Fibroblast of the aortic adventitia (primary cell): ENCODE measurements around the gene SGK2. TPM values are rescaled to one million over a fixed set of nuclear protein-coding genes. Genes with fewer than 3 reads are reported as not detected.
A peak's percentile ranks its signal among the peaks of the same experiment; 100 is the strongest.

Experiments used
- DNase-seq: peaks from one replicate; pipeline ENCODE4 v3.0.0-alpha.2; 2010; ENCODE audit warnings: low read depth
- H3K4me3 ChIP-seq: 2 replicates; pipeline ENCODE4 v1.5.1; 2011; ENCODE audit warnings: low read depth, mild to moderate bottlenecking, control low read depth, low read length, moderate library complexity
- CTCF ChIP-seq: IDR thresholded peaks from 2 replicates; pipeline ENCODE4 v1.5.1; 2011; ENCODE audit warnings: mild to moderate bottlenecking, low read length, control low read depth, inconsistent platforms; ENCODE audit not compliant: insufficient read depth
- total RNA-seq: library from RNA; depleted of rRNA; stranded (reverse); fragments of >200 nt; gene quantifications from 2 replicates; pipeline ENCODE4 v1.2.3, GENCODE V29; 2012; ENCODE audit warnings: low replicate concordance

The SGK2 gene
- total RNA-seq, 1 donor: 0.09 TPM

GRCh38 chr20:43545837-43546578 lies 12.8 kb upstream of the SGK2 start:
- TF ChIP-seq CTCF: no peak
- H3K4me3 ChIP-seq: no peak overlapping the region
- DNase-seq: no peak

- TF ChIP-seq CTCF: no peak
- no peak for DNase-seq
- no peak overlapping the region for H3K4me3 ChIP-seq
Measured at GRCh38 chr20:43548273-43548880, 10.4 kb upstream of the SGK2 start.

- no peak for TF ChIP-seq CTCF
- H3K4me3 ChIP-seq: no peak overlapping the region
- no peak for DNase-seq
Measured at GRCh38 chr20:43549416-43550065, 9.3 kb upstream of the SGK2 start.

GRCh38 chr20:43550456-43550855 lies 8.4 kb upstream of the SGK2 start:
- H3K4me3 ChIP-seq: no peak overlapping the region
- no peak for TF ChIP-seq CTCF
- no peak for DNase-seq

- DNase-seq: peak; percentile 30
Measured at GRCh38 chr20:43554369-43554768, 4.5 kb upstream of the SGK2 start.

More at GRCh38 chr20:43554369-43554768, 4.5 kb upstream of the SGK2 start:
- H3K4me3 ChIP-seq: no peak overlapping the region
- no peak for TF ChIP-seq CTCF
